Spleen (tissue), 11 donors: Measurements from ENCODE around the gene VTCN1. TPM values are rescaled to one million over a fixed set of nuclear protein-coding genes. Genes with fewer than 3 reads are reported as not detected.

Experiments used
- DNase-seq: peaks from one replicate; pipeline ENCODE4 v3.0.0-alpha.2; 2020
- H3K27ac ChIP-seq, 8 donors: fragments of 200-600 bp; sonication (generic) in 7 of 8; 1 replicate in 4 of 8; 2 replicates in 4 of 8; pipeline versions ENCODE4 v1.5.0 to v1.8.0; 2016 to 2021; ENCODE audit warnings: inconsistent platforms in 4 of 8, mild to moderate bottlenecking in 4 of 8, moderate library complexity in 1 of 8
- H3K27me3 ChIP-seq, 7 donors: fragments of 200-600 bp; sonication (generic) in 6 of 7; replicated peaks in 1 of 7; 1 replicate in 4 of 7; 2 replicates in 3 of 7; pipeline versions ENCODE4 v1.5.0 to v1.8.0; 2016 to 2021; ENCODE audit warnings: inconsistent platforms in 3 of 7, mild to moderate bottlenecking in 1 of 7
- H3K36me3 ChIP-seq, 6 donors: fragments of 200-600 bp; sonication (generic) in 5 of 6; 1 replicate in 4 of 6; 2 replicates in 2 of 6; pipeline versions ENCODE4 v1.5.0 to v1.8.0; 2016 to 2021; ENCODE audit warnings: inconsistent platforms in 2 of 6
- H3K4me1 ChIP-seq, 6 donors: fragments of 200-600 bp; sonication (generic) in 5 of 6; 1 replicate in 3 of 6; 2 replicates in 3 of 6; pipeline versions ENCODE4 v1.5.0 to v1.8.0; 2016 to 2021; ENCODE audit warnings: inconsistent platforms in 3 of 6
- H3K4me3 ChIP-seq, 8 donors: fragments of 200-600 bp; sonication (generic) in 7 of 8; 1 replicate in 4 of 8; 2 replicates in 4 of 8; pipeline versions ENCODE4 v1.5.0 to v1.8.0; 2016 to 2021; ENCODE audit warnings: inconsistent platforms in 4 of 8, mild to moderate bottlenecking in 4 of 8, moderate library complexity in 2 of 8
- H3K9me3 ChIP-seq, 8 donors: fragments of 200-600 bp; sonication (generic) in 7 of 8; 1 replicate in 4 of 8; 2 replicates in 4 of 8; pipeline versions ENCODE4 v1.5.0 to v1.8.0; 2016 to 2021; ENCODE audit warnings: inconsistent platforms in 4 of 8
- CTCF ChIP-seq, 11 experiments: fragments of 200-600 bp in 7 of 11; fragments of 450-650 bp in 4 of 11; sonication (generic) in 4 of 11; IDR thresholded peaks in 8 of 11; conservative IDR thresholded peaks in 3 of 11; 1 replicate in 7 of 11; 2 replicates in 4 of 11; pipeline versions ENCODE4 v1.4.0 to v1.8.0; 2016 to 2021; ENCODE audit warnings: antibody characterized with exemption in 11 of 11, inconsistent platforms in 4 of 11, mild to moderate bottlenecking in 1 of 11
- POLR2A ChIP-seq, 3 donors: fragments of 450-650 bp; IDR thresholded peaks; one replicate each; pipeline ENCODE4 v1.5.1; 2017; ENCODE audit warnings: antibody characterized with exemption in 3 of 3, mild to moderate bottlenecking in 1 of 3
- POLR2AphosphoS5 ChIP-seq, 3 donors: sonication (generic); formaldehyde crosslinking; IDR thresholded peaks; one replicate each; pipeline ENCODE4 v1.5.1; 2017; ENCODE audit warnings: antibody characterized with exemption in 3 of 3
- WGBS, 5 donors: extraction: QIAGEN DNeasy Blood & Tissue Kit in 3 of 5; methylation state at CpG; one replicate each; pipeline versions ENCODE4 v1.1.5 to v1.1.7; 2013 to 2018; 5-methylcytosine and 5-hydroxymethylcytosine counted together
- intact Hi-C: fragments of 100-400 bp; cut with DNase I; formaldehyde crosslinking; loops from one replicate; pipeline ENCODE4 v1.15.0; 2023; ENCODE audit warnings: low total_unique reads
- polyA plus RNA-seq, 3 donors: library from polyadenylated mRNA; stranded (reverse); fragments of 200-250 nt; gene quantifications; one replicate each; pipeline ENCODE4 v1.2.1, GENCODE V29; 2013
- total RNA-seq, 7 donors: library from RNA; depleted of rRNA in 3 of 7; stranded (reverse); fragments of >200 nt in 3 of 7; fragmentation: NEBNext Ultra II Directional in 4 of 7; extraction: Animal tissue kit (Norgen Biotek cat#: 25700) in 4 of 7; gene quantifications; one replicate each; pipeline versions ENCODE4 v1.1.0 to v1.2.1, GENCODE V29; 2016 to 2021
- donor health status: healthy with polysubstance abuse.
- donor health status: DM: no; HTN: no; CAD: no; lungs with moderate emphysema.
- donor health status: DM: no; HTN: no; CAD: no.
- donor health status: Bipolar disorder and iron deficiency.
- donor health status: healthy.
- donor health status: DM: no; HTN: no; CAD: no.
- donor health status: DM: yes; HTN: yes; CAD: no.

The VTCN1 gene
- total and polyA plus RNA-seq, 10 donors: not detected

GRCh38 chr1:117205368-117205767 is 5.4 kb downstream of the VTCN1 start:
- WGBS, 5 donors: 58 to 88% (median 81%) methylated on average over 2 of the region's 2 CpGs
- no peak for DNase-seq
- no peak overlapping the region for H3K27ac ChIP-seq
- H3K9me3 ChIP-seq: no peaks in the 10 kb centered on the region
- no peak overlapping the region for H3K4me3 ChIP-seq
- H3K27me3 ChIP-seq: peaks cover 0 to 9% (median 0%) of the 10 kb centered on the region in 7 donors
- intact Hi-C loops: no loop called here
- H3K36me3 ChIP-seq: no peaks in the 10 kb centered on the region
- TF ChIP-seq POLR2A (IDR thresholded peaks at IDR 0.05) (no peak), POLR2AphosphoS5 (IDR thresholded peaks at IDR 0.05) (no peak), CTCF (IDR thresholded peaks at IDR 0.05 in 8 of 11, conservative IDR thresholded peaks at IDR 0.05 in 3 of 11) (no peak)
- H3K4me1 ChIP-seq: no peaks in the 10 kb centered on the region

GRCh38 chr1:117201808-117202207 is 8.9 kb downstream of the VTCN1 start:
- intact Hi-C loops: no loop called here
- H3K27me3 ChIP-seq: peaks cover 0 to 5% (median 0%) of the 10 kb centered on the region in 7 donors
- no peaks in the 10 kb centered on the region for H3K36me3 ChIP-seq
- WGBS, 5 donors: 50 to 95% (median 80%) methylated on average over 1 of the region's 1 CpG
- no peak overlapping the region for H3K4me3 ChIP-seq
- DNase-seq: no peak
- no peaks in the 10 kb centered on the region for H3K9me3 ChIP-seq
- no peak overlapping the region for H3K27ac ChIP-seq
- TF ChIP-seq CTCF (IDR thresholded peaks at IDR 0.05 in 8 of 11, conservative IDR thresholded peaks at IDR 0.05 in 3 of 11): no peak
- no peak for TF ChIP-seq POLR2A (IDR thresholded peaks at IDR 0.05)
- TF ChIP-seq POLR2AphosphoS5 (IDR thresholded peaks at IDR 0.05): no peak
- no peaks in the 10 kb centered on the region for H3K4me1 ChIP-seq

DNA sequence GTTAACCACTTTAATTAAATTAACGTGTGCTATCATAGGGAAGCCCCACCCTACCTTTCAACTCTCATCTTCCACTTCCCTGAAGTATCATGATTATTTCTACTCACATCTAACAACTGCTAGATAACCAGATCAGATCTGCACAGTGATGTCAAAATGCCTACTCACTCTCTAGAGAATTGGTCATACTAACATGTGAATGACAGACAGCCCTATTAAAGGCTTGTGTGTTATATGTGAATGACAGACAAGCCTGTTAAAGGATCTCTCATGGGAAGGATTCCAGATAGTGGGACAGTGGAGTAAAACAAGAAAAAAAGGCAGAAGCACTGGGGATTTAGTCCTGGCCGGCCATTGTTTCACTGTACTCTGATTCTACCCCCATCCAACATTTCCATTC is 12.6 kb downstream of the VTCN1 start:
- Histone ChIP-seq H3K27ac (no peak overlapping the region), H3K9me3 (peaks cover 0 to 5% (median 1%) of the 10 kb centered on the region in 8 donors), H3K36me3 (no peaks in the 10 kb centered on the region), H3K27me3 (no peaks in the 10 kb centered on the region), H3K4me3 (no peak overlapping the region), H3K4me1 (no peaks in the 10 kb centered on the region)
- TF ChIP-seq POLR2A (IDR thresholded peaks at IDR 0.05) (no peak), POLR2AphosphoS5 (IDR thresholded peaks at IDR 0.05) (no peak), CTCF (IDR thresholded peaks at IDR 0.05 in 8 of 11, conservative IDR thresholded peaks at IDR 0.05 in 3 of 11) (no peak)
- no peak for DNase-seq
- WGBS, 5 donors: 73 to 92% (median 82%) methylated on average over 2 of the region's 2 CpGs
- intact Hi-C loops: no loop called here

GRCh38 chr1:117189726-117190125 is 21.0 kb downstream of the VTCN1 start:
- DNase-seq: no peak
- intact Hi-C loops: no loop called here
- WGBS, 5 donors: 65 to 96% (median 85%) methylated on average over 2 of the region's 2 CpGs

More at GRCh38 chr1:117189726-117190125, 21.0 kb downstream of the VTCN1 start:
- Histone ChIP-seq H3K36me3 (no peaks in the 10 kb centered on the region), H3K4me3 (no peak overlapping the region), H3K27me3 (no peaks in the 10 kb centered on the region), H3K27ac (no peak overlapping the region), H3K9me3 (peaks cover 0 to 21% (median 15%) of the 10 kb centered on the region in 8 donors), H3K4me1 (no peaks in the 10 kb centered on the region)
- TF ChIP-seq POLR2AphosphoS5 (IDR thresholded peaks at IDR 0.05): no peak
